Astrocyte (in vitro differentiated cells and primary cell): Measurements from ENCODE around the gene GRM4.

ENCODE experiments used
- CTCF ChIP-seq: IDR thresholded peaks from 2 replicates; pipeline ENCODE4 v1.5.1; 2011; ENCODE audit warnings: low read depth, mild to moderate bottlenecking, inconsistent platforms, low read length, moderate library complexity; ENCODE audit not compliant: insufficient read depth
- EZH2 ChIP-seq: IDR thresholded peaks from 2 replicates; pipeline ENCODE4 v1.6.1; 2012; ENCODE audit warnings: mild to moderate bottlenecking, low read length, inconsistent platforms; ENCODE audit not compliant: insufficient read depth

- TF ChIP-seq EZH2 (no peak), CTCF (no peak)
Measured at GRCh38 chr6:34108176-34108575, 37.7 kb downstream of the GRM4 start.
